ENCODE results near the gene GDF3. TPM values are rescaled to one million over a fixed set of nuclear protein-coding genes. Genes with fewer than 3 reads are reported as not detected.

Gene GDF3
- total and polyA plus RNA-seq, 2 experiments from 2014 or later, result 15.3 to 31.7 TPM

- Mint-ChIP-seq H3K27ac (no peak overlapping the region), H3K36me3 (ENCODE audit: low read depth) (no peaks in the 10 kb centered on the region), H3K27me3 (ENCODE audit: insufficient read depth, low read depth, poor library complexity) (peaks cover 1% of the 10 kb centered on the region), H3K4me3 (no peak overlapping the region), H3K4me1 (peaks cover 4% of the 10 kb centered on the region), H3K9me3 (no peaks in the 10 kb centered on the region)
- no peak for ATAC-seq
- no peak overlapping the region for H3K4me2 ChIP-seq
- H3K4me1 ChIP-seq (ENCODE audit: insufficient read depth), result no peaks in the 10 kb centered on the region
- no peaks in the 10 kb centered on the region for H3K79me2 ChIP-seq (replicated peaks; ENCODE audit: insufficient read depth)
- TF ChIP-seq POLR2AphosphoS5 (IDR thresholded peaks at IDR 0.05; ENCODE audit: low read depth) (no peak), JUNB (IDR thresholded peaks at IDR 0.05; ENCODE audit: unreplicated experiment) (no peak), ZNF114 (CRISPR knock-in tag; IDR thresholded peaks at IDR 0.05) (no peak), CREB1 (CRISPR knock-in tag; IDR thresholded peaks at IDR 0.05; ENCODE audit: low read depth) (no peak), STAT1 (IDR thresholded peaks at IDR 0.05; ENCODE audit: unreplicated experiment) (no peak), CTCF (conservative IDR thresholded peaks at IDR 0.05; ENCODE audit: low read depth in 2 of 2) (no peak), NANOG (IDR thresholded peaks at IDR 0.05; ENCODE audit: borderline replicate concordance) (no peak), EZH2phosphoT487 (IDR thresholded peaks at IDR 0.05; ENCODE audit: unreplicated experiment) (no peak), ZNF331 (CRISPR knock-in tag; IDR thresholded peaks at IDR 0.05; ENCODE audit: low read depth) (no peak), EZH2 (IDR thresholded peaks at IDR 0.05; ENCODE audit: low read depth, unreplicated experiment) (no peak), ETS1 (IDR thresholded peaks at IDR 0.05) (no peak), REST (IDR thresholded peaks at IDR 0.05; ENCODE audit: unreplicated experiment) (no peak), ZNF462 (CRISPR knock-in tag; IDR thresholded peaks at IDR 0.05) (no peak)
- no peak for DNase-seq (ENCODE audit: low spot score)
- no peak overlapping the region for H2AFZ ChIP-seq
- no peaks in the 10 kb centered on the region for H3K36me3 ChIP-seq (ENCODE audit: insufficient read depth)
- no peaks in the 10 kb centered on the region for H3F3A ChIP-seq (replicated peaks; ENCODE audit: low read depth)
- H3K27me3 ChIP-seq (ENCODE audit: insufficient read depth), result no peaks in the 10 kb centered on the region
- no peak overlapping the region for H3K4me3 ChIP-seq
- no peaks in the 10 kb centered on the region for H3K9me2 ChIP-seq (ENCODE audit: insufficient read depth)
- H4K20me1 ChIP-seq (replicated peaks; ENCODE audit: insufficient read depth), result no peaks in the 10 kb centered on the region
- H3K27ac ChIP-seq (ENCODE audit: low read depth), result no peak overlapping the region
Observed at GRCh38 chr12:7668171-7668570, 27.4 kb downstream of the GDF3 start.
